Middle frontal gyrus (tissue), 1 donor: Measurements from ENCODE around the gene ACTL6B.

Experiments used
- DNase-seq: peaks from one replicate; pipeline ENCODE4 v3.0.0-alpha.2; 2015; ENCODE audit warnings: low spot score; ENCODE audit errors: extremely low spot score

The ACTL6B gene

GRCh38 chr7:100627238-100627549 is 29.1 kb downstream of the ACTL6B start:
- DNase-seq: no peak

GRCh38 chr7:100626530-100627237 is 29.6 kb downstream of the ACTL6B start:
- DNase-seq: peak; percentile 29

DNA sequence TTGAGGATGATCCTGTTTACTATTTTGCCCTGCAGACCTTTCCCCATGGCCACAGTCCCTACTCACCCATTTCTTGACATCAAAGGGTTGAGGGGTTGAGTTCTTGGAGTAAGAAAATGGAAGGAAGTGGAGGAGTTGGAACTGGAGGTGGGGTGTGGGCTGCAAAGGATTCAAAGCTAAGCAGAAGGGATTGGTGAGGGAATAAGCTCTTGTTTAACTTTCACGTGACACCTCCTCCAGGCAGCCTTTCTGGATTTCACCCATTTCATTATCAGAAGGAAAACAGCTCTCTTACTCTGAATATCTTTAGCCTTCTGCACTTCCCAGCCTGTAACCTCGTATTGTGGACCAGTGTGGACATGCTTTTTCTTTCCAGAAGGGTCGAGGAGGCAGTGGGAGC is 30.2 kb downstream of the ACTL6B start:
- DNase-seq: no peak

- no peak for DNase-seq
Observed at GRCh38 chr7:100623951-100624824, 32.1 kb downstream of the ACTL6B start.

DNA sequence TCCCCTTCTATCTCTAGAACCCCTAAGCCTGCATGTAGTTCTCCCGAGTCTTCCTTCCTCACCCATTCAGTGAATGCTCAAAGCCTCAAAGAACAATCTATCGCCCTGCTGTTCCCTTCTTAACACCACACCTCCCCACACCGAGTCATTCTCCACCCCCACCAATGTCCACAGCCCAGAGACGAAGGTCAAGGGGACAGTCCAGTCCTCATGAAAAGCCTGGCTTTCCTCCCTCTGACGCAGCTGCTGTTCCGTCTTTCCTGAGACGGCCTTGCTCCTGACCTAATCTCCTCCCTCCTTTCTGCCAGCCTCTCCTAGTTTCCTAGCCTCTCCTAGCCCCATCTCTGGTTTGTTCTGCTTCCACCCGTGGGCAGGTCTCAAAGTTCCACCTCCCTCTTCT is 34.7 kb downstream of the ACTL6B start:
- DNase-seq: no peak

DNA sequence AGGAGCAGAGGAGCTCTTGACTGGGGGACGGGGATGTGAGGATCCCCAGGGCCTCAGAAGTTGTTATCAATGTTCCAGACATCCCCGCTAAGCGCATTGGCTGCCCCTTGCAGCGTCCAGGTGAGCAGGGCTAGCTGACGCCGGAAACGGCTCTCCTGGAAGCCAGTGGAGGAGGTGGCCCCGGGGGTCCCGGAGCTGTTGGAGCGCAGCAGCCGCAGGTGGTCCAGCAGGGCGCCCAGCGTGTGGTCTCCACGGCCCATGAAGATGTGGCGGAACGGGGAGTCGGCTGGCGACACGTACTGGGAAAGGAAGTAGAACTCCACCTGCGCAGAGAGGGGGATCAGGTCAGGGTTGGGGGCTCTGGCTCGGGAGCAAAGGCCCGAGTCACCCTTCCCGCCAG is 35.4 kb downstream of the ACTL6B start:
- DNase-seq: no peak

DNA sequence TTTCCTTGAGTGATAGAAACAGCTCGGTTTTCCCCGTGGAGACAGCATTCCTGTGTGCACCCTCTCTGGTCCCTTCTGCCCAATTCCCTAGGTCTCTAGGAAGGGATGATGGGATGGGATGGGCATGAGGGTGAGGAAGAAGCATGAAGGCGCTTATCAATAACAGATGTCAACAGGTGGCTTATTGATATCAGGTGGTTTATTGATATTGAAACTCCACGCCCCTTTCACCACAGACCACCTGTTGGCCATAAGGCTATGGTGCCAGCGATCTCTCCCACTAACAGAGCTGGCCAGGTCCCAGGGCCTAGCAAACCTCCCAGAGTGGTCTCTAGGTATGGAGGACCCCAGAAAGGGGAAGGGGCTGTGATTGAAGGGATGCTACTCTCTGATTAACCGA is 36.0 kb downstream of the ACTL6B start:
- DNase-seq: no peak

DNA sequence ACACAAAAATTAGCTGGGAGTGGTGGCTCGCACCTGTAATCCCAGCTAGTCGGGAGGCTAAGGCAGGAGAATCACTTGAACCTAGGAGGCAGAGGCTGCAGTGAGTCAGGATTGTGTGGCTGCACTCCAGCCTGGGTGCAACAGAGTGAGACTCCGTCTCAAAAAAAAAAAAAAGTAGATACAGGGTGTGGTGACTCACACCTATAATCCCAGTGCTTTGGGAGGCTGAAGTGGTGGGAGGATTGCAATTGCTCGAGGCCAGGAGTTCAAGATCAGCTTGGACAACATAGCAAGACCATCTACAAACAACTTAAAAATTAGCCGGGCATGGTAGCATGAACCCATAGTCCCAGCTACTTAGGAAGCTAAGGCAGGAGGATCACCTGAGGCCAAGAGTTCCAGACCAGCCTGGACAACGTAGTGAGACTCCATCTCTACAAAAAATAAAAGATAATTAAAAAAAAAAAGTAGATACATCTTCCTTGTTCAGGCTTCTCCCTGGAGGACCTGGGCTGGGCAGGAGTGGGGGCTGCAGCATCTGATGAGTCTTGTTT is 41.9 kb downstream of the ACTL6B start:
- no peak for DNase-seq

GRCh38 chr7:100613412-100614175 is 42.7 kb downstream of the ACTL6B start:
- no peak for DNase-seq

GRCh38 chr7:100612730-100613390 is 43.4 kb downstream of the ACTL6B start:
- DNase-seq: no peak

DNA sequence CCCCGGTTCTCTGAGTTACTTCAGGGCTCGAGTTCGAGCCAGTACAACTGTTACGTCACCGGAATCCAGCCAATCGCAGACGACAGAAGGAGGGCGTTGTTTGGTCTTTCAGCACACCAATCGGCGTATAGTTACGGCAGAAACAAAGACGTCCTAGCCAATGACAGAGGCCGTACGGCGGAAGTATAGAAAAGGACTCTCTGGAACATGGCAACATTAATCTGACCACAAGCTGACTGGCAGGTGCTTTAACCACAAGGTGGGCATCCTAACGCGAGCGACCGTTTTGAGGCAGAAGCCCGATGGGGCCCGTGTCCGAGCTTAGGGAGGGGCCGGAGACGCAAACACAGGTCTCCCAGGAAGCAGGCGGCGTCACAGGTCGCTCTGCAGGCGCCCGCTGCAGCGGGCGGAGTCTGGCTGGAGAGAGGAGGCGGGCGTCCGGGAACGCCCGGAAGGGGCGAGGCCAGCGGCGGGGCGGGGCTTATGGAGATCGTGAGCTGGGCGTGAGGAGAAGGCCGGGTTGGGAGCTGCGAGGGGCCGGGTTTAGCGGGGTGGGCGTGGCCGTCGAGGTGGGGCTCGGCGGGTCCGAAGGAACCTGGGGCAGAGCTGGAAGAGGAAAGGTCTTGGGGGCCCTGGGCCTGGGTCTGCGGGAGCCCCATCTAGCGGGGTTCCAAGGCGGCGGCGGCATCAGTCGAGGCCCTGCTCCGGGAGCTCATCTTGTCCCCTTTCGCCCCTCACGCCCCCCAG is 44.1 kb downstream of the ACTL6B start, which contains the start of gene MOSPD3:
Gene MOSPD3, plus strand, starts transcription at position 558 of the 747 bp plus-strand sequence. CDS start 252 bp downstream, outside the sequence.
- peak; percentile 99 for DNase-seq

DNA sequence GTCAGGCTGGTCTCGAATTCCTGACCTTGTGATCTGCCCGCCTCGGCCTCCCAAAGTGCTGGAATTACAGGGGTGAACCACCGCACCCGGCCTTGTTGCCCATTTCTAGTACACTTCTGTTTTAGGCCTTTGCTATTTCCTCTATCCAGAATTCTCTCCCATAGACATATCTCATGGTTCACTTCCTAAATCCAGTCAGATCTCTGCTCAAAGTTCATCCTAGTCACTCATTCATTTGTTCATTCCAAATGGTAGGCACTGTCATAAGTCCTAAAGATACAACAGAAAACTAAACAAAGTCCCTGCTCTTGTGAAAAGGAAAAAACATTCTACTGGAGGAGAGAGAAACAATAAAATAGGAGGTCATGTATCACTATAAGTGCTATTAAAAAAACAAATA is 46.3 kb downstream of the ACTL6B start:
- DNase-seq: no peak

DNA sequence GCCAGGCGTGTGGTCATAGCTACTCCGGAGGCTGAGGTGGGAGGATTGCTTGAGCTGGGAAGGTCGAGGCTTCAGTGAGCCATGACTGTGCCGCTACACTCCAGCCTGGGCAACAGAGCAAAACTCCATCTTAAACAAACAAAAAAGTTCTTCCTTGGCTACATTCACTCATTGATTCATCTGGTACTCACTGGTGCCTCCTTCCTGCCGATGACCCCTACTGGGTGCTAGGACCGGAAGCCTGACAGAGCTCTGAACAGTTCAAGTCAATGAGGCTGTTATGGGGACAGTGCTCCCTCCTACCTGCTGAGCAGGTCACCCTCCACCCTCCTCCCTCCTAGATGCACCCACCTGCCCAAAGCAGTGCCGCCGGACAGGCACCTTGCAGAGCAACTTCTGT is 49.1 kb downstream of the ACTL6B start:
- DNase-seq: no peak

DNA sequence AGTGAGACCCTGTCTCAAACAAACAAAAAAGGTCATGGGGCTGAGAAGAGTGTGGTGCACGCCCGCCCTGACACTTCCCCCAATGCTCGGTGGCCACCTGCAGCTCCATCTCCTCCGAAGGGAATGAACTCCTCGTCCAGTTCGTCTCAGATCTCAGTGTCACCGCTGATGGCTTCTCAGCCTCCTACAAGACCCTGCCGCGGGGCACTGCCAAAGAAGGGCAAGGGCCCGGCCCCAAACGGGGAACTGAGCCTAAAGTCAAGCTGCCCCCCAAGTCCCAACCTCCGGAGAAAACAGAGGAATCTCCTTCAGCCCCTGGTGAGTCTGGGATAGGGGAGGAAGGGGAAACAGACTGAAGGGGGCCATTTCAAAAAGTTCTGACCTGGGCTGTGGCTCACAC is 49.9 kb downstream of the ACTL6B start:
- no peak for DNase-seq

- DNase-seq: no peak
Observed at GRCh38 chr7:100604976-100605911, 51.0 kb downstream of the ACTL6B start.

GRCh38 chr7:100604028-100604975 is 51.9 kb downstream of the ACTL6B start:
- no peak for DNase-seq

GRCh38 chr7:100603726-100604027 is 52.6 kb downstream of the ACTL6B start:
- DNase-seq: no peak
